Measurements from ENCODE around the gene TEX55. TPM values are rescaled to one million over a fixed set of nuclear protein-coding genes. Genes with fewer than 3 reads are reported as not detected.
A peak's percentile ranks its signal among the peaks of the same experiment; 100 is the strongest.
"Not testable (repeated sequence)": the region's sequence is repeated elsewhere in the genome, so short reads cannot be mapped to it uniquely, and the experiment has no call there.

Gene TEX55
- total RNA-seq (not detected), polyA plus RNA-seq (ENCODE audit: insufficient read depth in 1 of 8, insufficient read length in 8 of 8, low replicate concordance in 1 of 8) (not detected)
- long read RNA-seq, donor 1, result 0 reads
- long read RNA-seq, donor 2, result 0 reads
- long read RNA-seq, donor 3, result 0 reads
- long read RNA-seq, donor 4, result 0 reads
- long read RNA-seq, donor 5, result 0 reads
- long read RNA-seq, donor 6, result 0 reads
- long read RNA-seq, donor 7, result 0 reads
- long read RNA-seq, donor 8, result 0 reads
- long read RNA-seq, donor 9, result 0 reads
- long read RNA-seq, donor 10, result 0 reads
- long read RNA-seq, donor 11, result 0 reads

DNA sequence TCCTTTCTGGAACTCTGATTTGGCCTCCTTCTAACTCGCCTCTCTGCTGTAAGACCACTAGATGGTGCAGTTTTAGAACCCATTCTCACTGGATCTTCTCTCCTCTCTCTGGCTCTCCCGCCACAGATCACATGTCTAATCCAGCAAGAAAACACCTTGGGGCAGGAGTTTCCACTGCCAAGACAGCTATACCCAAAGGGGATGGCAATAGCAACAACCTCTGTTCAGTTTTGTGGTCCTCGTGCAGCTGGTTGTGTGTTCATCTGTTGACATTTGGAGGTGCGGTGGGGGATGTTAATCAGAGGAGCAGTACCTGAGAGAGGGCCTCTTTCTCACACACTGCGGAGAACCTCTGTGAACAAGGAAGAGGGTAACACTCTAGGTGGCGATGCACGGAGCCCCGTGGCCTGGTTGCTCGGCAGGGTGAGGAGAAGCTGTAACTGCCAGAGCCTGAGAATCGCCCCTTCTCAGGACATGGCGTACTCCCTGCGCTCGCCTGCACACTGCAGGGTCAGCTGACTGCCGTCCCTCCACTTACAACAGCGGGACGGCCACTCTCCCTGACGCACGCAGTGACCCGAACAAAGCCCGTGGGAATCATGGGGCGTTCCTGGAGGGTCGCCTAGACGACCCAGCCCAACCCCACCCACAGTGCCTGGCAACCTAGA is at the start of gene TEX55:
Gene TEX55, plus strand, starts transcription at position 666 of the 668 bp plus-strand sequence. CDS start 25 bp downstream, outside the sequence.
- H3K4me1 ChIP-seq (ENCODE audit: control insufficient read depth, insufficient read depth, low read length), result no peaks in the 10 kb centered on the region
- no peak within 1 kb of the TSS for H3K4me3 ChIP-seq (ENCODE audit: low read length)
- H3K9me3 ChIP-seq (replicated peaks; ENCODE audit: control insufficient read depth, low read depth, low read length), result no peaks in the 10 kb centered on the region
- 78% methylated on average over 21 of the region's 23 CpGs for WGBS (ENCODE audit: insufficient coverage)
- H3K27ac ChIP-seq (ENCODE audit: low read length), result no peak within 1 kb of the TSS
- DNase-seq, result peak; percentile 43
- H3K27me3 ChIP-seq (ENCODE audit: control insufficient read depth, insufficient read depth, low read length), result no peaks in the 10 kb centered on the region
- no peaks in the 10 kb centered on the region for H3K36me3 ChIP-seq (ENCODE audit: control insufficient read depth, insufficient read depth, low read length)

DNA sequence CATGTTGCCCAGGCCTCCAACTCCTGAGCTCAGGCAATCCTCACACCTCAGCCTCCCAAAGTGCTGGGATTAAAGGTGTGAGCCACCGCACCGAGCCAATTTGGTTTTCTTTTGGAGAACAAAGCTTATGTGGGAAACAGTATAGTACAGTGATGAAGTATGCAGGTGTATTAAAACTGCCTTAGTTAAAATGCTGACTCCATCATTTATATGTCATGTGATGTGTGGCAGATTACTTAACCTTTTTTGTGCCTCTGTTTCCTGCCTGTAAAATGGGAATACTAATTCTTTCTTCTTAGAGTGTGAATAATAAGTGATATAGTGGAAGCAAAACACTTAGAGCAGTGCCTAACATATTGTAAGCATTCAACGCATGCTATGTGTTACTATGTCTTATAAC is 48.0 kb upstream of the TEX55 start:
- DNase-seq, result no peak
- no peaks in the 10 kb centered on the region for H3K9me3 ChIP-seq (replicated peaks; ENCODE audit: control insufficient read depth, low read depth, low read length)
- no peak overlapping the region for H3K4me3 ChIP-seq (ENCODE audit: low read length)
- no peaks in the 10 kb centered on the region for H3K27me3 ChIP-seq (ENCODE audit: control insufficient read depth, insufficient read depth, low read length)
- no peaks in the 10 kb centered on the region for H3K36me3 ChIP-seq (ENCODE audit: control insufficient read depth, insufficient read depth, low read length)
- no peaks in the 10 kb centered on the region for H3K4me1 ChIP-seq (ENCODE audit: control insufficient read depth, insufficient read depth, low read length)
- H3K27ac ChIP-seq (ENCODE audit: low read length), result no peak overlapping the region
- WGBS (ENCODE audit: insufficient coverage), result no CpG with 5 or more reads among the region's 3 CpGs

DNA sequence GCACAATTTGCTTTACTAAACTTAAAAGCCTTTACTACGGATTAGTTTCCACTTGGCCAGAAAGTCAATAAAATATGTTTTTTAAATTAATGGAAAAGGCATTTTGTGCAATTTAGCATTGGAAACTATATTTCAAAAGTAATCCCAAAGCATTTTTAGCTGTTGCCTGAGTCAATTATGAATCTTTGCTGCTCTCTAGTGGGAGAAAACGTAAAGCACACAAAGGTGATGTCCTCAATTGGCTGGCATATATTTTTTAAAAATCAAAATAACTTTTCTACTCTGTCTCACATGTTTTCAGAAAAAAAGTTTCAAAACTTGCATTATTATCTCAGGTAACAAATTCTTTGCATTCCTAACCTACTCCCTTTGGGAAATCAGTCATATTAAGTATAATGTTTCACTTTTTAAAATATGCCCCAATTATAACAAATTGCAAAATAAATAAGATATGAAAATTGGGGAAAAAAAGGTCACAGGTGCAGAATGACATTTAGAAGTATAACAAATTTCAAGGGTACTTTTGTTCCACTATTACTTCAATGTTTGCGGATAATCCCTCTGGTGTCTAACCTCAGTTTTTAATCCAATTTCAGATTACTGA is 47.2 kb upstream of the TEX55 start:
- no CpG with 5 or more reads among the region's 3 CpGs for WGBS (ENCODE audit: insufficient coverage)
- DNase-seq, result peak; percentile 74
- H3K27me3 ChIP-seq (ENCODE audit: control insufficient read depth, insufficient read depth, low read length), result no peaks in the 10 kb centered on the region

DNA sequence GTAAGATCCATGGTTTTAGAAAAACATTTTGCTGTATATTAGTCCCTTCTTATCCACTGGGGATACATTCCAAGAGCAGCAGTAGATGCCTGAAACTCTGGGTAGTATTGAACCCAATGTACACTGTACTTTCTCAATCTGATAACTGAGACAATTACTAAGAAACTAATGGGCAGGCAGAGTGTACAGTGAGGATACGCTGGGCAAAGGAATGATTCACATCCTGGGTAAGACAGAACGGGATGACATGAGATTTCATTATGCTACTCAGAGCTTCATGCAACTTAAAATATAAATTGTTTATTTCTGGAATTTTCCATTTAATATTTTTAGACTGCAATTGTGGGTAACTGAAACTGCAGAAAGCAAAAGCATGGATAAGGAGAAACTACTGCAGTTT is 46.2 kb upstream of the TEX55 start:
- Histone ChIP-seq H3K4me3 (ENCODE audit: low read length) (no peak overlapping the region), H3K27ac (ENCODE audit: low read length) (no peak overlapping the region), H3K27me3 (ENCODE audit: control insufficient read depth, insufficient read depth, low read length) (no peaks in the 10 kb centered on the region), H3K4me1 (ENCODE audit: control insufficient read depth, insufficient read depth, low read length) (no peaks in the 10 kb centered on the region), H3K36me3 (ENCODE audit: control insufficient read depth, insufficient read depth, low read length) (no peaks in the 10 kb centered on the region), H3K9me3 (replicated peaks; ENCODE audit: control insufficient read depth, low read depth, low read length) (no peaks in the 10 kb centered on the region)
- DNase-seq, result no peak
- WGBS (ENCODE audit: insufficient coverage), result no CpG with 5 or more reads among the region's 2 CpGs

More for the DNA sequence above, 47.2 kb upstream of the TEX55 start:
- Histone ChIP-seq H3K4me1 (ENCODE audit: control insufficient read depth, insufficient read depth, low read length) (no peaks in the 10 kb centered on the region), H3K4me3 (ENCODE audit: low read length) (no peak overlapping the region), H3K36me3 (ENCODE audit: control insufficient read depth, insufficient read depth, low read length) (no peaks in the 10 kb centered on the region), H3K27ac (ENCODE audit: low read length) (no peak overlapping the region), H3K9me3 (replicated peaks; ENCODE audit: control insufficient read depth, low read depth, low read length) (no peaks in the 10 kb centered on the region)

DNA sequence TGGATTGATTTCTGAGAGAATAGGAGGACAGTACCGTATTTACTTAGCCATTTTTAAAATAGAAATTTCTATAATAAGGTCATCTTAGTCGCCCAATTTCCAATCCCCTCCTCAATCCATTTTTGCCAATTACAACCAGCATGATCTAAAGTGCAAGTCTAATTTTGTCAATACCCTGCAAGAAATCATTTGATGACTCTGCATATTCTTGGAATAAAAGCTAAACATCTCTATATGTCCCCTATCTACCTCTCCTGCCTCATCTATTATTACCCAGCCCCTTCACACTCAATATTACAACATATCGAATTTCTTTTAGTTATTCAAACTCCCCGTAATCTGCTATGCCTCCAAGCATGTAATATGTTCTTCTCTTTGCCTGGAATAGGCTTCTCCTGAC is 41.9 kb upstream of the TEX55 start:
- Histone ChIP-seq H3K36me3 (ENCODE audit: control insufficient read depth, insufficient read depth, low read length) (no peaks in the 10 kb centered on the region), H3K4me3 (ENCODE audit: low read length) (no peak overlapping the region), H3K27me3 (ENCODE audit: control insufficient read depth, insufficient read depth, low read length) (no peaks in the 10 kb centered on the region), H3K9me3 (replicated peaks; ENCODE audit: control insufficient read depth, low read depth, low read length) (no peaks in the 10 kb centered on the region), H3K4me1 (ENCODE audit: control insufficient read depth, insufficient read depth, low read length) (no peaks in the 10 kb centered on the region), H3K27ac (ENCODE audit: low read length) (no peak overlapping the region)
- 68% methylated on average over 3 of the region's 4 CpGs for WGBS (ENCODE audit: insufficient coverage)
- no peak for DNase-seq

DNA sequence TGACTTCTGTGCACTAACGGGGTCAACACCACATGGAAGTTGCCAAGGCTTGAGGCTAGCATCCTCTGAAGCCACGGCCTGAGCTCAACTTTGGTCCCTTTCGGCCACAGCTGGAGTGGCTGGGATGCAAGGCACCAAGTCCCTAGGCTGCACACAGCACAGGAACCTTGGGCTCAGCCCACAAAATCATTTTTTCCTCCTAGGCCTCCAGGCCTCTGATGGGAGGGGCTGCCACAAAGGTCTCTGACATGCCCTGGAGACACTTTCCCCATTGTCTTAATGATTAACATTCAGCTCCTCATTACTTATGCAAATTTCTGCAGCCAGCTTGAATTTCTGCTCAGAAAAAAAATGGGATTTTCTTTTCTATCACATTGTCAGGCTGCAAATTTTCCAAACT is 27.6 kb upstream of the TEX55 start:
- H3K27ac ChIP-seq (ENCODE audit: low read length); H3K27me3 ChIP-seq (ENCODE audit: control insufficient read depth, insufficient read depth, low read length); H3K36me3 ChIP-seq (ENCODE audit: control insufficient read depth, insufficient read depth, low read length); H3K4me1 ChIP-seq (ENCODE audit: control insufficient read depth, insufficient read depth, low read length); H3K4me3 ChIP-seq (ENCODE audit: low read length); DNase-seq: not testable (repeated sequence)
- 72% methylated on average over 3 of the region's 3 CpGs for WGBS (ENCODE audit: insufficient coverage)
- peaks cover 19% of the 10 kb centered on the region for H3K9me3 ChIP-seq (replicated peaks; ENCODE audit: control insufficient read depth, low read depth, low read length)

DNA sequence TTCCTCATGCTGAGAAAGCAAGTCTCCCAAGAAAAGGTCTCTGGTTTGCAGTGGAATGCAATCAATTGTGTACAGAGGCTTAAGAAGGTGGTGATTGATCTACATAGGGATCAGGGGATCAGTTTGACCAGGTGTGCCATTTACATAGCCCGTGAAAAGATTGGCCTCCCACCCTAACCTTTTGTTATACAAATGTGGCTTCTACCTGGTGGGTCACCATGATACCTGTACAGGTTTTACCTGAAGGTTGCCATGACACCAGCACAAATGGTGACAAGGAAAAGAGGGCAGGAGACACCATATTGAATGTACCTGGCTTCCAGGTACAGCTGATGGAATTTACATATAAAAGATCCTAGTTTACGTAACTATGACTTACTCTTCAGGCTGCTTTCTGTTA is 25.5 kb upstream of the TEX55 start:
- Histone ChIP-seq H3K36me3 (ENCODE audit: control insufficient read depth, insufficient read depth, low read length) (no peaks in the 10 kb centered on the region), H3K27me3 (ENCODE audit: control insufficient read depth, insufficient read depth, low read length) (no peaks in the 10 kb centered on the region), H3K4me1 (ENCODE audit: control insufficient read depth, insufficient read depth, low read length) (no peaks in the 10 kb centered on the region), H3K4me3 (ENCODE audit: low read length) (no peak overlapping the region), H3K9me3 (replicated peaks; ENCODE audit: control insufficient read depth, low read depth, low read length) (peaks cover 10% of the 10 kb centered on the region), H3K27ac (ENCODE audit: low read length) (no peak overlapping the region)
- WGBS (ENCODE audit: insufficient coverage), result no CpG with 5 or more reads among the region's 2 CpGs
- DNase-seq, result no peak

DNA sequence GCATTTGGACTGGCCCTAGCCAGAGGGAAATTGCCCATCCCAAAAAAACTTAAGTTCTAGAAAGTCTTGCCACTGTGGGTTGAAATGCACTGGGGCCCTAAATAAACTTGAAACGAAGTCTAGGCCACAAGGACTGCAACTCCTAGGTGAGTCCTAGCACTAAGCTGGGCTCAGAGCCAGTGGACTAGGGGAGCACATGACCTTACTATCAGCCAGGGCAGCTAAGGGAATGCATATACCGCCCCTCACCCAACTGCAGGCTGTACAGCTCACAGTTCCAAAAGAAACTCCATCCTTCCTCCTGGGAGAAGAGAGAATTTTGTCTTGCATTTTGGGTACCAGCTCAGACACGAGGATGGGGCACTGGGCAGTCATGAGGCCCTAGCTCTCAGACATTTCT is 23.6 kb upstream of the TEX55 start:
- Histone ChIP-seq H3K4me1 (ENCODE audit: control insufficient read depth, insufficient read depth, low read length) (no peaks in the 10 kb centered on the region), H3K9me3 (replicated peaks; ENCODE audit: control insufficient read depth, low read depth, low read length) (peaks cover 4% of the 10 kb centered on the region), H3K27me3 (ENCODE audit: control insufficient read depth, insufficient read depth, low read length) (no peaks in the 10 kb centered on the region), H3K4me3 (ENCODE audit: low read length) (no peak overlapping the region), H3K36me3 (ENCODE audit: control insufficient read depth, insufficient read depth, low read length) (no peaks in the 10 kb centered on the region), H3K27ac (ENCODE audit: low read length) (no peak overlapping the region)
- DNase-seq, result no peak
- 75% methylated on average over 1 of the region's 3 CpGs for WGBS (ENCODE audit: insufficient coverage)

DNA sequence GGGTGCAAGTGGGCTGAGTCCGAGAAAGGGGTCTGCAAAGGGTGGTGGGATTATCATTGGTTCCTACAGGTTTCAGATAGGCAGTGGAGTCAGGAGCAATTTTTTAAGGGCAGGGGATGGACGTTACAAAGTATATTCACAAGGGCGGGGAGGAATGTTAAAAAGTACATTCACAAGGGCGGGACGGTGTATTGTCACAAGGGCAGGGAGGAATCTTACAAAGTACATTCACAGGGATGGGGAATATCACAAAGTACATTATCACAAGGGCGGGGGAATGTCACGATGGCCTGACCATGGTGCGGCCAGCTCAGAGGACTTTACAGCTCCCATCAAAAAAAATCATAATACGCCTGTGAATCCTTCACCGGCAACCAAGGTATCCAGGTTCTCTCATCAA is 20.6 kb upstream of the TEX55 start:
- no peaks in the 10 kb centered on the region for H3K36me3 ChIP-seq (ENCODE audit: control insufficient read depth, insufficient read depth, low read length)
- no peaks in the 10 kb centered on the region for H3K9me3 ChIP-seq (replicated peaks; ENCODE audit: control insufficient read depth, low read depth, low read length)
- 92% methylated on average over 3 of the region's 10 CpGs for WGBS (ENCODE audit: insufficient coverage)
- DNase-seq, result no peak
- H3K4me3 ChIP-seq (ENCODE audit: low read length), result no peak overlapping the region
- no peaks in the 10 kb centered on the region for H3K4me1 ChIP-seq (ENCODE audit: control insufficient read depth, insufficient read depth, low read length)
- H3K27me3 ChIP-seq (ENCODE audit: control insufficient read depth, insufficient read depth, low read length), result no peaks in the 10 kb centered on the region
- H3K27ac ChIP-seq (ENCODE audit: low read length), result no peak overlapping the region

DNA sequence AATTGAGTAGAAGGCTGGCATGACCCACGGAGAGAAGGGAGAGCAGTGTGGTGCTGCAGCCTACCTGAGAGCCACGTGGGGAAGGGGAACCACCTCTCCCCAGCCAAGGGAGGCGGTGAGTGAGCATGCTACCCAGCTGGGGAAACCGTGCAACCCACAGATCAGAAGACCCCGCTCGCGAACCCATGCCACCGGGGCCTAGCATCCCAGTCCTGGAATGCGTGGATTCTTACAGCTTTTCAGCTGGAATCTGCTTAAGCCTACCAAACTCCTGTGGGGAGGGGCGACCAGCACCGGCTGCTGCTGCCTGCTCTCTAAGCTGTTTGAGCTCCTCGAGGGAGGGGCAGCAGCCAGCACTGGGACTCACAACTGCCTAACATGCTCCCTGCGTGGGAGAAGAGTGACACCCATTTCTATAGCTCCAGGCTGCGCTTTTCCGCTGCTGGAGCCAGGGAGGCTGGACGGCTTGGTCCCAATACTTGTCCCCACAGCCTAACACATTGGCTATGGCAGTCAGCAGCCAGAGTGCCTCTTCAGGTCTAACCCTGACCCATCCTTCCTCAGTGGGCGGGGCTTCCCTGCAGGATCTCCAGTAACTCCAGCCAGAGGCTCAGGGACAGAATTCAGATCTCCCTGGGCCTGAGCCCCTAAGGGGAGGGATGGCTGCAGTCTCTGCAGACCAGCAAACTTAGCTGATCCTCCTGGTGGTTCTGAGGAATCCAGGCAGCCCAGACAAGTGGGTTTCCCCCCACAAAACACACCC is 20.0 kb upstream of the TEX55 start:
- no peak overlapping the region for H3K4me3 ChIP-seq (ENCODE audit: low read length)
- no peak overlapping the region for H3K27ac ChIP-seq (ENCODE audit: low read length)
- WGBS (ENCODE audit: insufficient coverage), result 66% methylated on average over 15 of the region's 17 CpGs
- no peaks in the 10 kb centered on the region for H3K4me1 ChIP-seq (ENCODE audit: control insufficient read depth, insufficient read depth, low read length)
- H3K9me3 ChIP-seq (replicated peaks; ENCODE audit: control insufficient read depth, low read depth, low read length), result no peaks in the 10 kb centered on the region
- H3K36me3 ChIP-seq (ENCODE audit: control insufficient read depth, insufficient read depth, low read length), result no peaks in the 10 kb centered on the region
- H3K27me3 ChIP-seq (ENCODE audit: control insufficient read depth, insufficient read depth, low read length), result no peaks in the 10 kb centered on the region
- DNase-seq, result no peak
